GM12864 (cell line): ENCODE data around the gene RIMBP2.

Experiments
- DNase-seq: peaks from one replicate; pipeline ENCODE4 v3.0.0-alpha.2; 2011; ENCODE audit warnings: low read depth
- H3K4me3 ChIP-seq: 2 replicates; pipeline ENCODE4 v1.5.1; 2011; ENCODE audit warnings: mild to moderate bottlenecking, low read depth, low read length, control low read depth
- CTCF ChIP-seq: IDR thresholded peaks from 2 replicates; pipeline ENCODE4 v1.5.1; 2011; ENCODE audit warnings: low read depth, mild to moderate bottlenecking, moderate library complexity, low read length, control low read depth, inconsistent platforms; ENCODE audit errors: missing control alignments

The RIMBP2 gene

GRCh38 chr12:130508318-130508717, 207.8 kb downstream of the RIMBP2 start:
- no peak for DNase-seq
- no peak for TF ChIP-seq CTCF
- no peak overlapping the region for H3K4me3 ChIP-seq

GRCh38 chr12:130506844-130507243, 209.3 kb downstream of the RIMBP2 start:
- no peak for TF ChIP-seq CTCF
- no peak overlapping the region for H3K4me3 ChIP-seq
- no peak for DNase-seq

GRCh38 chr12:130504840-130505175, 211.3 kb downstream of the RIMBP2 start:
- DNase-seq, result no peak
- no peak for TF ChIP-seq CTCF
- H3K4me3 ChIP-seq, result no peak overlapping the region

- no peak for DNase-seq
- TF ChIP-seq CTCF, result no peak
- no peak overlapping the region for H3K4me3 ChIP-seq
These were observed 211.8 kb downstream of the RIMBP2 start for GRCh38 chr12:130504110-130504839.

GRCh38 chr12:130501821-130502220, 214.3 kb downstream of the RIMBP2 start:
- no peak overlapping the region for H3K4me3 ChIP-seq
- TF ChIP-seq CTCF, result no peak
- DNase-seq, result no peak

GRCh38 chr12:130500835-130501330, 215.2 kb downstream of the RIMBP2 start:
- no peak overlapping the region for H3K4me3 ChIP-seq
- no peak for TF ChIP-seq CTCF
- DNase-seq, result no peak

- DNase-seq, result no peak
- TF ChIP-seq CTCF, result no peak
- H3K4me3 ChIP-seq, result no peak overlapping the region
These were observed 216.6 kb downstream of the RIMBP2 start for GRCh38 chr12:130499474-130499873.
